ENCODE measurements around the gene PEX13. TPM values are rescaled to one million over a fixed set of nuclear protein-coding genes. Genes with fewer than 3 reads are reported as not detected.

The PEX13 gene
- total RNA-seq, 1 donor from 2014 or later, result 22.6 TPM

DNA sequence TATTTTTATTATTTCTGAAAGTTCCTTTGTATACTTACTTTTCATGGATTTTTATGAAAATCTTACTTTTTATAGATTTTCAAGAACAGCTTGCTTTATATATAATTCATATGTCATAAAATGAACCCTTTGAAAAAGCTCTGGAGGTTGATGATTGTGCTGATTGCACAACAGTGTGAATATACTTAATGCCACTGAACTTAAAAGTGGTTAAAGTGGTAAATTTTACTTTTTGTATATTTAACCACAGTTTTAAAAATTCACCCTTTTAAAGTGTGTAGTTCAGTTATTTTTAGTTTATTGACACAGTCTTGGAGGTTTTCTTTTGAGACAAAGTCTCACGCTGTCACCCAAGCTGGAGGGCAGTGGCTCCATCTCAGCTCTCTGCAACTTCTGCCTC is 56.6 kb downstream of the PEX13 start:
- Mint-ChIP-seq H3K27ac (ENCODE audit: unreplicated experiment) (no peak overlapping the region), H3K4me3 (ENCODE audit: unreplicated experiment) (no peak overlapping the region), H3K4me1 (ENCODE audit: low read depth) (no peaks in the 10 kb centered on the region), H3K27me3 (ENCODE audit: low read depth) (no peaks in the 10 kb centered on the region), H3K9me3 (ENCODE audit: low read depth) (no peaks in the 10 kb centered on the region), H3K36me3 (ENCODE audit: low read depth) (peaks cover 13% of the 10 kb centered on the region)
- DNase-seq (ENCODE audit: low spot score), result no peak
- TF ChIP-seq, protein P1, sequence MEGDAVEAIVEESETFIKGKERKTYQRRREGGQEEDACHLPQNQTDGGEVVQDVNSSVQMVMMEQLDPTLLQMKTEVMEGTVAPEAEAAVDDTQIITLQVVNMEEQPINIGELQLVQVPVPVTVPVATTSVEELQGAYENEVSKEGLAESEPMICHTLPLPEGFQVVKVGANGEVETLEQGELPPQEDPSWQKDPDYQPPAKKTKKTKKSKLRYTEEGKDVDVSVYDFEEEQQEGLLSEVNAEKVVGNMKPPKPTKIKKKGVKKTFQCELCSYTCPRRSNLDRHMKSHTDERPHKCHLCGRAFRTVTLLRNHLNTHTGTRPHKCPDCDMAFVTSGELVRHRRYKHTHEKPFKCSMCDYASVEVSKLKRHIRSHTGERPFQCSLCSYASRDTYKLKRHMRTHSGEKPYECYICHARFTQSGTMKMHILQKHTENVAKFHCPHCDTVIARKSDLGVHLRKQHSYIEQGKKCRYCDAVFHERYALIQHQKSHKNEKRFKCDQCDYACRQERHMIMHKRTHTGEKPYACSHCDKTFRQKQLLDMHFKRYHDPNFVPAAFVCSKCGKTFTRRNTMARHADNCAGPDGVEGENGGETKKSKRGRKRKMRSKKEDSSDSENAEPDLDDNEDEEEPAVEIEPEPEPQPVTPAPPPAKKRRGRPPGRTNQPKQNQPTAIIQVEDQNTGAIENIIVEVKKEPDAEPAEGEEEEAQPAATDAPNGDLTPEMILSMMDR (IDR thresholded peaks at IDR 0.05), result no peak

DNA sequence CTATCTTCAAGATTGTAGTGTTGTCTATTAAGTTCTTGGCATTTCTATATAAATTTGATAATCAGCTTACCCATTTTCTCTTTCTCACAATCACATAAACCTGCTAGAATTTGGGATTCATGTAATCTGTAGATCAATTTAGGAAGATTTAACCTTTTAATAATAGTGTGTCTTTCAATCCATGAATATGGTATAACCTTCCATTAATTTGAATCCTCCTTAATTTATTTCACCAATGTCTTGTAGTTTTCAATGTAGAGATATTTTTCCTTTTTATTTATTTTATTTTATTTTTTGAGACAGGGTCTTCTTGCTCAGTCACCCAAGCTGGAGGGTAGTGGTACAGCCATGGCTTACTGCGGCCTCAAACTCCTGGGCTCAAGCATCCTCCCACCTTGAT is 68.4 kb downstream of the PEX13 start:
- no peak overlapping the region for H3K27ac Mint-ChIP-seq (ENCODE audit: unreplicated experiment)
- H3K36me3 Mint-ChIP-seq (ENCODE audit: low read depth), result peaks cover 23% of the 10 kb centered on the region
- H3K9me3 Mint-ChIP-seq (ENCODE audit: low read depth), result no peaks in the 10 kb centered on the region
- no peaks in the 10 kb centered on the region for H3K4me1 Mint-ChIP-seq (ENCODE audit: low read depth)
- H3K4me3 Mint-ChIP-seq (ENCODE audit: unreplicated experiment), result no peak overlapping the region
- TF ChIP-seq, protein P1 (IDR thresholded peaks at IDR 0.05), result no peak
- no peak for DNase-seq (ENCODE audit: low spot score)
- no peaks in the 10 kb centered on the region for H3K27me3 Mint-ChIP-seq (ENCODE audit: low read depth)

DNA sequence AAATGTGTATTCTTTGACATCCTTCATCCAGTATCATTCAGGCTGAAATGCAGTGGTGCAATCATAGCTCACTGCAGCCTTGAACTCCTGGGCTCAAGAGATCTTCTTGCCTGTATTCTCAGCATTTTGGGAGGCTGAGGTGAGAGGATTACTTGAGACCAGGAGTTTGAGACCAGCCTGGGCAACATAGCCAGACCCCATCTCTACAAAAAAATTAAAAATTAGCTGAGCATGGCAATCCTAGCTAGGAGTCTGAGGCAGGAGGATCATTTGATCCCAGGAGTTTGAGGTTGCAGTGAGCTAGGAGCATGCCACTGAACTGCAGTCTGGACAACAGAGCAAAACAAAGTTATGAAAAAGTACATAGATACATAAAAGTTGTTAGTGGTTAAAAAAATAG is 72.3 kb downstream of the PEX13 start:
- TF ChIP-seq, protein P1 (IDR thresholded peaks at IDR 0.05), result no peak
- H3K27ac Mint-ChIP-seq (ENCODE audit: unreplicated experiment), result no peak overlapping the region

DNA sequence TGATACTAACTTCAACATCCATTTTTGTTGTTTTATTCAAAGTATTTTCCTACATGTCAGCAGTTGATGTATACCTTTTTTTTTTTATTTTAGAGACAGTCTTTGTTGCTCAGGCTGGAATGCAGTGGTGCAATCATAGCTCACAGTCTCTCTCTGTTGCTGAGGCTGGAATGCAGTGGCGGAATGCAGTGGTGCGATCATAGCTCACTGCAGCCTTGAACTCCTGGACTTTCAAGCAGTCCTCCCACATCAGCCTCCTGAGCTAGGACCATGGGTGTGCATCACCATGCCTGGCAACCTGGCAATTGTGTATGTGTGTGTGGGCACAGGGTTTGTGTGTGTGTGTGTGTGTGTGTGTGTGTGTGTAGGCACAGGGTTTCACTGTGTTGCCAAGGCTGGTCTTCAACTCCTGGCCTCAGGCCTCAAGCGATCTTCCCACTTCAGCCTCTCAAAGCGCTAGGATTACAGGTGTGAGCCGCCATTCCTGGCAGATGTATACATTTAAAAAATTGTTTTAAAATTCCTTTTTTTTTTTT is 72.9 kb downstream of the PEX13 start:
- H3K4me3 Mint-ChIP-seq (ENCODE audit: unreplicated experiment), result no peak overlapping the region
- H3K4me1 Mint-ChIP-seq (ENCODE audit: low read depth), result no peaks in the 10 kb centered on the region
- peaks cover 14% of the 10 kb centered on the region for H3K36me3 Mint-ChIP-seq (ENCODE audit: low read depth)

More for the DNA sequence above, 72.3 kb downstream of the PEX13 start:
- DNase-seq (ENCODE audit: low spot score), result no peak
- no peak overlapping the region for H3K4me3 Mint-ChIP-seq (ENCODE audit: unreplicated experiment)
- no peaks in the 10 kb centered on the region for H3K4me1 Mint-ChIP-seq (ENCODE audit: low read depth)
- no peaks in the 10 kb centered on the region for H3K9me3 Mint-ChIP-seq (ENCODE audit: low read depth)
- peaks cover 19% of the 10 kb centered on the region for H3K36me3 Mint-ChIP-seq (ENCODE audit: low read depth)
- H3K27me3 Mint-ChIP-seq (ENCODE audit: low read depth), result no peaks in the 10 kb centered on the region

DNA sequence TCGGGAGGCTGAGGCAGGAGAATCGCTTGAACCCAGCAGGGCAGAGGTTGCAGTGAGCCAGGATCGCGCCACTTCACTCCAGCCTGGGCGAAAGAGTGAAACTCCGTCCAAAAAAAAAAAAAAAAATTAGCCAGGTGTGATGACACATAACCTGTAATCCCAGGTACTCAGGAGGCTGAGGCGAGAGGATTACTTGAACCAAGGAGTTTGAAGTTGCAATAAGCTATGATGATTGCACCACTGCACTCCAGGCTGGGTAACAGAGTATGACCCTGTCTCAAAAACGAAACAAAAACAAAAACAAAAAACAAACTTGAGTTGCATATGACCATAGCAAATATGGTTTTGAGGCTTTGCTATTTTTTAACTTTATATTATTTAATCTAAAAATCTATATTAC is 74.0 kb downstream of the PEX13 start:
- Mint-ChIP-seq H3K9me3 (ENCODE audit: low read depth) (no peaks in the 10 kb centered on the region), H3K27ac (ENCODE audit: unreplicated experiment) (no peak overlapping the region), H3K4me1 (ENCODE audit: low read depth) (no peaks in the 10 kb centered on the region), H3K27me3 (ENCODE audit: low read depth) (no peaks in the 10 kb centered on the region), H3K4me3 (ENCODE audit: unreplicated experiment) (no peak overlapping the region), H3K36me3 (ENCODE audit: low read depth) (peaks cover 13% of the 10 kb centered on the region)
- no peak for DNase-seq (ENCODE audit: low spot score)
- TF ChIP-seq, protein P1 (IDR thresholded peaks at IDR 0.05), result no peak

More for the DNA sequence above, 72.9 kb downstream of the PEX13 start:
- TF ChIP-seq, protein P1 (IDR thresholded peaks at IDR 0.05), result no peak
- no peak overlapping the region for H3K27ac Mint-ChIP-seq (ENCODE audit: unreplicated experiment)
- H3K9me3 Mint-ChIP-seq (ENCODE audit: low read depth), result no peaks in the 10 kb centered on the region
- DNase-seq (ENCODE audit: low spot score), result no peak
- no peaks in the 10 kb centered on the region for H3K27me3 Mint-ChIP-seq (ENCODE audit: low read depth)
